A204.1 (cell line): ENCODE results near the gene TEKT1.
"Not testable (repeated sequence)": the region's sequence is repeated elsewhere in the genome, so short reads cannot be mapped to it uniquely, and the experiment has no call there.

Experiments used
- FAIRE-seq: peaks from 2 replicates; lab custom pipeline; 2012; peaks lifted over from hg19 to GRCh38; lab: Jason Lieb, UNC

Gene TEKT1

GRCh38 chr17:6831661-6832263, at the start of gene TEKT1:
Gene TEKT1, minus strand, starts transcription at chr17:6831729. Its CDS starts 1,353 bp downstream, at chr17:6830376.
- no peak for FAIRE-seq

- FAIRE-seq, result not testable (repeated sequence)
Observed at GRCh38 chr17:6879221-6879975, 47.9 kb upstream of the TEKT1 start.

GRCh38 chr17:6875276-6875675, 43.7 kb upstream of the TEKT1 start:
- FAIRE-seq, result not testable (repeated sequence)

GRCh38 chr17:6872936-6873335, 41.4 kb upstream of the TEKT1 start:
- FAIRE-seq, result no peak

- no peak for FAIRE-seq
Observed at GRCh38 chr17:6870841-6871240, 39.3 kb upstream of the TEKT1 start.

- FAIRE-seq, result no peak
Observed at GRCh38 chr17:6868582-6868981, 37.1 kb upstream of the TEKT1 start.

GRCh38 chr17:6867849-6868248, 36.3 kb upstream of the TEKT1 start:
- FAIRE-seq, result no peak

- FAIRE-seq, result no peak
Observed at GRCh38 chr17:6862825-6863224, 31.3 kb upstream of the TEKT1 start.

GRCh38 chr17:6862122-6862521, 30.6 kb upstream of the TEKT1 start:
- no peak for FAIRE-seq

GRCh38 chr17:6857904-6858303, 26.4 kb upstream of the TEKT1 start:
- no peak for FAIRE-seq

- FAIRE-seq, result no peak
Observed at GRCh38 chr17:6857336-6857735, 25.8 kb upstream of the TEKT1 start.

GRCh38 chr17:6856051-6856450, 24.5 kb upstream of the TEKT1 start:
- FAIRE-seq, result no peak

- FAIRE-seq, result no peak
Observed at GRCh38 chr17:6853764-6854442, 22.4 kb upstream of the TEKT1 start.

- not testable (repeated sequence) for FAIRE-seq
Observed at GRCh38 chr17:6848545-6849179, 17.1 kb upstream of the TEKT1 start.

- not testable (repeated sequence) for FAIRE-seq
Observed at GRCh38 chr17:6846138-6846537, 14.6 kb upstream of the TEKT1 start.

- not testable (repeated sequence) for FAIRE-seq
Observed at GRCh38 chr17:6844406-6844805, 12.9 kb upstream of the TEKT1 start.

GRCh38 chr17:6843241-6843880, 11.8 kb upstream of the TEKT1 start:
- FAIRE-seq, result peak; percentile 91

- FAIRE-seq, result not testable (repeated sequence)
Observed at GRCh38 chr17:6841769-6842168, 10.2 kb upstream of the TEKT1 start.

GRCh38 chr17:6830383-6830986, 1.0 kb downstream of the TEKT1 start:
- no peak for FAIRE-seq

GRCh38 chr17:6823011-6823442, 8.5 kb downstream of the TEKT1 start:
- FAIRE-seq, result no peak

- no peak for FAIRE-seq
Observed at GRCh38 chr17:6818938-6819337, 12.6 kb downstream of the TEKT1 start.

- not testable (repeated sequence) for FAIRE-seq
Observed at GRCh38 chr17:6816368-6816767, 15.2 kb downstream of the TEKT1 start.
